K562 (cell line): ENCODE results near the gene SYS1. TPM values are rescaled to one million over a fixed set of nuclear protein-coding genes. Genes with fewer than 3 reads are reported as not detected.

Experiments used
- ATAC-seq: fragments of 200-7000 bp; cut with Tn5 transposase; 3 replicates; pipeline ENCODE4 v1.9.1; 2020; ENCODE audit warnings: moderate library complexity
- BruUV-seq: library from RNA; stranded (reverse); fragments of 400-500 nt; replicated peaks from 2 replicates; lab custom pipeline; 2021; lab: Mats Ljungman, UMichigan
- CTCF ChIA-PET: fragments of 300-600 bp; formaldehyde crosslinking; extraction: SDS; loops from one replicate; lab custom pipeline; 2021; ENCODE audit warnings: low intra/inter-chr PET ratio; lab: Yijun Ruan, JAX
- POLR2A ChIA-PET: fragments of 300-600, 350-650 bp; sonication (Branson Sonifier 250); formaldehyde crosslinking; extraction: SDS; loops from one replicate; lab custom pipeline; 2021; ENCODE audit warnings: antibody characterized with exemption, inconsistent platforms; lab: Yijun Ruan, JAX
- DNase-seq, 4 experiments: peaks; one replicate each; pipeline versions ENCODE4 v3.0.0 to v3.0.0-alpha.2; 2011 to 2018; ENCODE audit warnings: low spot score in 3 of 4, mixed read lengths in 3 of 4; ENCODE audit errors: extremely low read depth in 1 of 4
- FAIRE-seq: peaks from 2 replicates; lab custom pipeline; 2011; peaks lifted over from hg19 to GRCh38; lab: Jason Lieb, UNC
- H2AFZ ChIP-seq: 2 replicates; pipeline ENCODE4 v1.6.0; 2011; ENCODE audit warnings: low read depth, low read length, control low read depth, inconsistent platforms
- H3K27ac ChIP-seq: fragments of 200-600 bp; 3 replicates; pipeline ENCODE4 v1.8.0; 2011; ENCODE audit warnings: low read depth, mild to moderate bottlenecking, control low read depth, inconsistent platforms, low read length, moderate library complexity, mixed read lengths; ENCODE audit errors: extremely low read depth
- H3K27me3 ChIP-seq, 2 experiments: fragments of 300-600 bp in 1 of 2; 2 replicates in 1 of 2; 3 replicates in 1 of 2; pipeline versions ENCODE4 v1.6.0 to v1.8.0; 2011; ENCODE audit warnings: inconsistent platforms in 2 of 2, low read length in 2 of 2, mild to moderate bottlenecking in 1 of 2, mixed read lengths in 1 of 2, moderate library complexity in 1 of 2; ENCODE audit not compliant: control insufficient read depth in 2 of 2, insufficient read depth in 2 of 2
- H3K36me3 ChIP-seq: fragments of 300-600 bp; 3 replicates; pipeline ENCODE4 v1.8.0; 2011; ENCODE audit warnings: mild to moderate bottlenecking, low read length, inconsistent platforms; ENCODE audit not compliant: control insufficient read depth, insufficient read depth
- H3K4me1 ChIP-seq, 2 experiments: fragments of 200-600 bp in 1 of 2; replicated peaks in 1 of 2; 2 replicates in 1 of 2; 3 replicates in 1 of 2; pipeline versions ENCODE4 v1.5.1 to v1.8.0; 2011; ENCODE audit warnings: inconsistent platforms in 2 of 2, low read length in 2 of 2, mild to moderate bottlenecking in 1 of 2, mixed read lengths in 1 of 2, moderate library complexity in 1 of 2; ENCODE audit not compliant: control insufficient read depth in 2 of 2, insufficient read depth in 2 of 2
- H3K4me2 ChIP-seq: 2 replicates; pipeline ENCODE4 v1.6.1; 2011; ENCODE audit warnings: low read length, control low read depth, inconsistent platforms, mixed read lengths; ENCODE audit not compliant: insufficient read depth
- H3K4me3 ChIP-seq: fragments of 200-600 bp; sonication (generic), shearing (Covaris generic); 2 replicates; pipeline ENCODE4 v1.5.1; 2016; ENCODE audit warnings: control low read depth, inconsistent platforms
- H3K79me2 ChIP-seq: fragments of 200-600 bp; 3 replicates; pipeline ENCODE4 v1.8.0; 2011; ENCODE audit warnings: low read length, inconsistent platforms; ENCODE audit not compliant: control insufficient read depth, insufficient read depth
- H3K9ac ChIP-seq, 2 experiments: 2 replicates each; pipeline versions ENCODE4 v1.6.0 to v1.6.1; 2011; ENCODE audit warnings: low read depth in 2 of 2, low read length in 2 of 2, control low read depth in 1 of 2, inconsistent platforms in 1 of 2, mild to moderate bottlenecking in 1 of 2, mixed read lengths in 1 of 2; ENCODE audit not compliant: insufficient read depth in 1 of 2
- H3K9me1 ChIP-seq: one replicate; pipeline ENCODE4 v1.6.0; 2011; ENCODE audit warnings: inconsistent platforms, mild to moderate bottlenecking, low read length, moderate library complexity; ENCODE audit not compliant: control insufficient read depth, insufficient read depth
- H3K9me3 ChIP-seq: replicated peaks from 2 replicates; pipeline ENCODE4 v1.5.1; 2011; ENCODE audit warnings: low read depth, low read length, inconsistent platforms; ENCODE audit not compliant: control insufficient read depth, insufficient read depth
- H4K20me1 ChIP-seq: replicated peaks from 2 replicates; pipeline ENCODE4 v1.6.1; 2011; ENCODE audit warnings: low read length, inconsistent platforms, mixed read lengths; ENCODE audit not compliant: control insufficient read depth, insufficient read depth
- ARID3B ChIP-seq: fragments of 250-450 bp; sonication (Bioruptor Pico); IDR thresholded peaks from 2 replicates; pipeline ENCODE4 v1.4.0; 2020; ENCODE audit warnings: borderline replicate concordance
- ARNT ChIP-seq, 2 experiments: fragments of 450-650 bp; IDR thresholded peaks; 2 replicates each; pipeline ENCODE4 v1.6.1; 2016; ENCODE audit warnings: mild to moderate bottlenecking in 1 of 2
- CAMTA2 ChIP-seq: fragments of 250-450 bp; sonication (Bioruptor Pico); conservative IDR thresholded peaks from 2 replicates; pipeline ENCODE4 v1.5.1; 2022
- CCAR2 ChIP-seq: fragments of 200-400 bp; formaldehyde crosslinking; IDR thresholded peaks from 2 replicates; pipeline ENCODE4 v1.6.1; 2017; ENCODE audit warnings: mild to moderate bottlenecking, low read depth, low read length
- ESRRB ChIP-seq: fragments of 250-450 bp; sonication (Bioruptor Pico); IDR thresholded peaks from 2 replicates; pipeline ENCODE4 v1.5.0; 2020; ENCODE audit warnings: mild to moderate bottlenecking, moderate library complexity, borderline replicate concordance
- ETV5 ChIP-seq: sonication (generic); formaldehyde crosslinking; IDR thresholded peaks from 2 replicates; pipeline ENCODE4 v1.4.0; 2020; ENCODE audit warnings: low read depth, mild to moderate bottlenecking, missing genetic modification reagents
- HEY1 ChIP-seq: fragments of 250-450 bp; sonication (Bioruptor Pico); IDR thresholded peaks from 2 replicates; pipeline ENCODE4 v1.5.0; 2020; ENCODE audit warnings: mild to moderate bottlenecking, moderate library complexity, borderline replicate concordance
- KDM4B ChIP-seq, 2 experiments: fragments of 450-650 bp in 1 of 2; sonication (generic) in 1 of 2; IDR thresholded peaks; 2 replicates each; pipeline ENCODE4 v1.6.1; 2016 to 2017; ENCODE audit warnings: borderline replicate concordance in 2 of 2, antibody characterized with exemption in 1 of 2, low read depth in 1 of 2, mild to moderate bottlenecking in 1 of 2
- KDM5B ChIP-seq: fragments of 200-600 bp; sonication (generic); IDR thresholded peaks from 2 replicates; pipeline ENCODE4 v1.6.1; 2012; ENCODE audit warnings: low read depth, mild to moderate bottlenecking, moderate library complexity, low read length, control low read depth, inconsistent platforms; ENCODE audit not compliant: insufficient replicate concordance
- PTRF ChIP-seq: fragments of 450-650 bp; IDR thresholded peaks from 2 replicates; pipeline ENCODE4 v1.6.1; 2016; ENCODE audit warnings: mild to moderate bottlenecking, missing genetic modification characterization, missing compliant biosample characterization
- RNF2 ChIP-seq: sonication (generic); IDR thresholded peaks from 2 replicates; pipeline ENCODE4 v1.6.1; 2016
- SMAD2 ChIP-seq: fragments of 150-350 bp; IDR thresholded peaks from 2 replicates; pipeline ENCODE4 v1.6.1; 2014; ENCODE audit warnings: low read depth, mild to moderate bottlenecking, low read length
- SMARCC2 ChIP-seq: fragments of 450-650 bp; IDR thresholded peaks from 2 replicates; pipeline ENCODE4 v1.6.1; 2017; ENCODE audit warnings: antibody characterized with exemption, moderate library complexity, mild to moderate bottlenecking, low read depth
- SRF ChIP-seq, 2 experiments: fragments of 250-450, 450-650 bp in 1 of 2; sonication (Bioruptor Pico) in 1 of 2; sonication (generic) in 1 of 2; formaldehyde crosslinking; IDR thresholded peaks; 2 replicates each; pipeline versions ENCODE4 v1.5.0 to v1.5.1; 2020 to 2022; ENCODE audit warnings: mild to moderate bottlenecking in 1 of 2, missing genetic modification reagents in 1 of 2
- TCF7L2 ChIP-seq: fragments of 150-350 bp; IDR thresholded peaks from 2 replicates; pipeline ENCODE4 v1.6.1; 2016; ENCODE audit warnings: low read depth, mild to moderate bottlenecking, low read length, moderate library complexity
- TSC22D4 ChIP-seq: fragments of 450-650 bp; IDR thresholded peaks from 2 replicates; pipeline ENCODE4 v1.6.1; 2016; ENCODE audit warnings: missing genetic modification characterization, missing biosample characterization, control low read depth
- ZNF561 ChIP-seq: fragments of 450-650 bp; formaldehyde crosslinking; conservative IDR thresholded peaks from 2 replicates; pipeline ENCODE4 v1.4.0; 2020; ENCODE audit warnings: mild to moderate bottlenecking, moderate library complexity
- WGBS: fragments of 100-300 bp; shearing (Covaris generic); methylation state at CpG from one replicate; pipeline ENCODE4 v1.1.6; 2016; ENCODE audit warnings: low coverage, mixed read lengths; ENCODE audit not compliant: insufficient coverage; ENCODE audit errors: missing lambda C conversion rate; 5-methylcytosine and 5-hydroxymethylcytosine counted together
- in situ Hi-C: fragments of 300-500 bp; cut with MboI; formaldehyde crosslinking; loops from 4 replicates; pipeline ENCODE4 v1.15.0; 2018; ENCODE audit warnings: inconsistent platforms, mixed read lengths
- intact Hi-C: fragments of 100-400 bp; cut with micrococcal nuclease; formaldehyde crosslinking; loops from 2 replicates; pipeline ENCODE4 v1.14.2; 2022
- polyA plus RNA-seq, 8 experiments: library from polyadenylated mRNA; depleted of rRNA in 4 of 8; stranded (reverse) in 5 of 8; unstranded in 3 of 8; fragments of >200 nt; fragmentation: Nextera tagmentation in 2 of 8; fragmentation: Illumina TruSeq in 1 of 8; extraction: Ambion mirVana in 2 of 8; extraction: Trizol in 1 of 8; gene quantifications; 2 replicates each; pipeline versions ENCODE4 v1.2.1 to v1.2.3, GENCODE V29; 2011 to 2014; ENCODE audit warnings: inconsistent platforms in 1 of 8, missing spikeins in 1 of 8
- total RNA-seq, 7 experiments: library from RNA; depleted of rRNA in 6 of 7; stranded (reverse); fragments of >200 nt in 6 of 7; fragmentation: Illumina TruSeq in 2 of 7; extraction: Trizol in 2 of 7; gene quantifications; 2 replicates each; pipeline versions ENCODE4 v1.2.1 to v1.2.3, GENCODE V29; 2011 to 2021; ENCODE audit warnings: low replicate concordance in 1 of 7
- TF ChIP-seq, protein P1 (sequence below): sonication (generic); formaldehyde crosslinking; IDR thresholded peaks from 2 replicates; pipeline ENCODE4 v1.8.0; 2022; ENCODE audit warnings: mild to moderate bottlenecking, missing genetic modification reagents

Gene SYS1
- total and polyA plus RNA-seq, 9 of the 15 experiments (the other 6 are each of a cell fraction or from before 2014, with no cell fraction given): 11.1 to 25.2 (median 17.5) TPM

DNA sequence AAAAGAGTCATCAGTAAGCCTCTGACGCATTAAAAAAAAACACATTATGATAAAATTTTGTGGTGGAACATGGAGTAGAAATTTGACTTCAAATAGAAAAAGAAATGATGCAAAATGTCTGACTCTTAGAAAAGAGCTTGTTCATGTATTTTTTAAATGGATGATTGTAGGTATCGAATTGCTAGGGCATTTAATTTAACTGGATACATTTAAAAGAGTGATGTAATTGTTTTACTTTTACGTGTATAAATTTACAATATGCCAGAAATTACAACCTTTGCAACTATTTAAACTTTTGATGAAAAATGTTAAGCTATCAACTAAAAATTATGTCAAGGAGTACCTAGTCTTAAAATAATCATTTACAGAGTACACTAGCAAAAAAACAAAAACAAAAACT is 10.2 kb upstream of the SYS1 start:
- in situ Hi-C loops: no loop called here
- CTCF ChIA-PET: no interaction called here
- no TSS peak for BruUV-seq
- Histone ChIP-seq H3K4me1 (peaks cover 7 to 10% of the 10 kb centered on the region in 2 experiments), H3K27me3 (no peaks in the 10 kb centered on the region), H3K9ac (no peak overlapping the region), H3K9me3 (no peaks in the 10 kb centered on the region), H3K4me3 (no peak overlapping the region), H3K9me1 (no peaks in the 10 kb centered on the region), H2AFZ (no peak overlapping the region), H4K20me1 (no peaks in the 10 kb centered on the region), H3K79me2 (peaks cover 2% of the 10 kb centered on the region; the same call in 1 of the 3 replicates), H3K36me3 (no peaks in the 10 kb centered on the region), H3K4me2 (no peak overlapping the region), H3K27ac (no peak overlapping the region)
- POLR2A ChIA-PET: interaction anchor here (0.5 to 0.8 kb wide), 3 partner anchors 10 to 581 kb away, joined by 3 read pairs; partner anchors contain the start of gene SYS1
- ATAC-seq (no peak), DNase-seq (no peak), FAIRE-seq (no peak)
- TF ChIP-seq KDM4B (IDR thresholded peaks at IDR 0.05; ENCODE audit: borderline replicate concordance in 2 of 2, low read depth in 1 of 2) (no peak), SMAD2 (no peak), RNF2 (no peak), HEY1 (CRISPR knock-in tag) (no peak), CAMTA2 (no peak), ARNT (IDR thresholded peaks at IDR 0.05) (no peak), KDM5B (no peak), ESRRB (no peak), CCAR2 (no peak), ARID3B (CRISPR knock-in tag) (no peak), SMARCC2 (no peak), TCF7L2 (no peak), ZNF561 (CRISPR knock-in tag) (no peak), TSC22D4 (tag) (no peak), ETV5 (no peak), PTRF (no peak), SRF (CRISPR knock-in tag; IDR thresholded peaks at IDR 0.05) (no peak)
- TF ChIP-seq, protein P1, sequence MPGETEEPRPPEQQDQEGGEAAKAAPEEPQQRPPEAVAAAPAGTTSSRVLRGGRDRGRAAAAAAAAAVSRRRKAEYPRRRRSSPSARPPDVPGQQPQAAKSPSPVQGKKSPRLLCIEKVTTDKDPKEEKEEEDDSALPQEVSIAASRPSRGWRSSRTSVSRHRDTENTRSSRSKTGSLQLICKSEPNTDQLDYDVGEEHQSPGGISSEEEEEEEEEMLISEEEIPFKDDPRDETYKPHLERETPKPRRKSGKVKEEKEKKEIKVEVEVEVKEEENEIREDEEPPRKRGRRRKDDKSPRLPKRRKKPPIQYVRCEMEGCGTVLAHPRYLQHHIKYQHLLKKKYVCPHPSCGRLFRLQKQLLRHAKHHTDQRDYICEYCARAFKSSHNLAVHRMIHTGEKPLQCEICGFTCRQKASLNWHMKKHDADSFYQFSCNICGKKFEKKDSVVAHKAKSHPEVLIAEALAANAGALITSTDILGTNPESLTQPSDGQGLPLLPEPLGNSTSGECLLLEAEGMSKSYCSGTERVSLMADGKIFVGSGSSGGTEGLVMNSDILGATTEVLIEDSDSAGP (CRISPR knock-in tag): no peak
- intact Hi-C loops: no loop called here
- WGBS: 43% methylated on average over 3 of the region's 3 CpGs
